Activated CD8-positive, alpha-beta memory T cell treated with anti-CD3 and anti-CD28 coated beads, Interleukin-2, amount 50 U/mL, for 4 hours (primary cell): ENCODE results near the gene DPYSL5.
"Not testable (repeated sequence)": the region's sequence is repeated elsewhere in the genome, so short reads cannot be mapped to it uniquely, and the experiment has no call there.

Source experiments
- DNase-seq: peaks from one replicate; pipeline ENCODE4 v3.0.0-alpha.2; 2020

Gene DPYSL5

GRCh38 chr2:26847655-26848335 is at the start of gene DPYSL5:
TSS of gene DPYSL5 (plus strand) at chr2:26848132. CDS start at chr2:26898500, 50,368 bp downstream.
- no peak for DNase-seq

- DNase-seq: no peak
Observed at GRCh38 chr2:26801328-26801727, 46.6 kb upstream of the DPYSL5 start.

GRCh38 chr2:26801796-26802195 is 46.1 kb upstream of the DPYSL5 start:
- DNase-seq: no peak

GRCh38 chr2:26805241-26805676 is 42.7 kb upstream of the DPYSL5 start:
- no peak for DNase-seq

GRCh38 chr2:26807788-26808460 is 40.0 kb upstream of the DPYSL5 start:
- no peak for DNase-seq

GRCh38 chr2:26809211-26809610 is 38.7 kb upstream of the DPYSL5 start:
- no peak for DNase-seq

- no peak for DNase-seq
Observed at GRCh38 chr2:26809876-26810577, 37.9 kb upstream of the DPYSL5 start.

GRCh38 chr2:26811261-26811660 is 36.7 kb upstream of the DPYSL5 start:
- DNase-seq: no peak

GRCh38 chr2:26811791-26812694 is 35.9 kb upstream of the DPYSL5 start:
- no peak for DNase-seq

GRCh38 chr2:26812731-26813130 is 35.2 kb upstream of the DPYSL5 start:
- DNase-seq: no peak

GRCh38 chr2:26814072-26814765 is 33.7 kb upstream of the DPYSL5 start:
- not testable (repeated sequence) for DNase-seq

GRCh38 chr2:26816893-26817292 is 31.0 kb upstream of the DPYSL5 start:
- DNase-seq: no peak

GRCh38 chr2:26818255-26818654 is 29.7 kb upstream of the DPYSL5 start:
- no peak for DNase-seq

- DNase-seq: no peak
Observed at GRCh38 chr2:26818972-26819371, 29.0 kb upstream of the DPYSL5 start.

GRCh38 chr2:26820932-26821331 is 27.0 kb upstream of the DPYSL5 start:
- DNase-seq: no peak

- no peak for DNase-seq
Observed at GRCh38 chr2:26822877-26823276, 25.1 kb upstream of the DPYSL5 start.

- no peak for DNase-seq
Observed at GRCh38 chr2:26838121-26838906, 9.6 kb upstream of the DPYSL5 start.

GRCh38 chr2:26840937-26841610 is 6.9 kb upstream of the DPYSL5 start:
- no peak for DNase-seq

GRCh38 chr2:26843041-26843440 is 4.9 kb upstream of the DPYSL5 start:
- no peak for DNase-seq

GRCh38 chr2:26845021-26845420 is 2.9 kb upstream of the DPYSL5 start:
- no peak for DNase-seq
